Stimulated activated CD4-positive, alpha-beta T cell treated with anti-CD3 and anti-CD28 coated beads, TNF-alpha, amount 100 ng/mL, for 1 hour (primary cell): ENCODE data around the gene AHNAK.

Experiments used
- DNase-seq, 3 donors: peaks; one replicate each; pipeline ENCODE4 v3.0.0-alpha.2; 2020; ENCODE audit warnings: low read depth in 3 of 3, low spot score in 1 of 3

AHNAK gene

GRCh38 chr11:62416596-62416995 is 130.0 kb downstream of the AHNAK start:
- DNase-seq: no peak

- DNase-seq: no peak
Measured at GRCh38 chr11:62413060-62413696, 133.4 kb downstream of the AHNAK start.

GRCh38 chr11:62411524-62411923 is 135.1 kb downstream of the AHNAK start:
- DNase-seq: no peak

- no peak for DNase-seq
Measured at GRCh38 chr11:62410972-62411371, 135.6 kb downstream of the AHNAK start.

GRCh38 chr11:62409831-62410230 is 136.8 kb downstream of the AHNAK start:
- no peak for DNase-seq

- no peak for DNase-seq
Measured at GRCh38 chr11:62406034-62406433, 140.6 kb downstream of the AHNAK start.

GRCh38 chr11:62404901-62405300 is 141.7 kb downstream of the AHNAK start:
- no peak for DNase-seq

GRCh38 chr11:62404435-62404834 is 142.2 kb downstream of the AHNAK start:
- no peak for DNase-seq

- no peak for DNase-seq
Measured at GRCh38 chr11:62402960-62403730, 143.5 kb downstream of the AHNAK start.

- DNase-seq: peak in 1 of 3 donors; percentile 42
Measured at GRCh38 chr11:62402226-62402959, 144.2 kb downstream of the AHNAK start.

GRCh38 chr11:62401811-62402210 is 144.8 kb downstream of the AHNAK start:
- no peak for DNase-seq

GRCh38 chr11:62401356-62401755 is 145.2 kb downstream of the AHNAK start:
- no peak for DNase-seq

- DNase-seq: no peak
Measured at GRCh38 chr11:62400760-62401159, 145.8 kb downstream of the AHNAK start.

- no peak for DNase-seq
Measured at GRCh38 chr11:62400281-62400680, 146.3 kb downstream of the AHNAK start.

- no peak for DNase-seq
Measured at GRCh38 chr11:62399878-62400266, 146.7 kb downstream of the AHNAK start.

GRCh38 chr11:62399172-62399877 is 147.3 kb downstream of the AHNAK start:
- no peak for DNase-seq

- no peak for DNase-seq
Measured at GRCh38 chr11:62398011-62398994, 148.3 kb downstream of the AHNAK start.

- no peak for DNase-seq
Measured at GRCh38 chr11:62395885-62396551, 150.6 kb downstream of the AHNAK start.

GRCh38 chr11:62394825-62395538 is 151.6 kb downstream of the AHNAK start:
- DNase-seq: no peak
